Tibial nerve (tissue), 4 donors: Measurements from ENCODE around the gene CNGB1. TPM values are rescaled to one million over a fixed set of nuclear protein-coding genes. Genes with fewer than 3 reads are reported as not detected.

ENCODE experiments used
- DNase-seq, 2 donors: peaks; one replicate each; pipeline ENCODE4 v3.0.0-alpha.2; 2019; ENCODE audit warnings: low spot score in 2 of 2
- H3K27ac ChIP-seq, 4 donors: fragments of 200-600 bp; sonication (generic) in 3 of 4; one replicate each; pipeline ENCODE4 v1.5.1; 2017 to 2019; ENCODE audit warnings: mild to moderate bottlenecking in 1 of 4
- H3K27me3 ChIP-seq, 2 donors: fragments of 200-600 bp; sonication (generic) in 1 of 2; one replicate each; pipeline versions ENCODE4 v1.5.1 to v1.6.0; 2017 to 2019
- H3K36me3 ChIP-seq, 3 donors: fragments of 200-600 bp; sonication (generic); one replicate each; pipeline ENCODE4 v1.5.1; 2018 to 2019
- H3K4me1 ChIP-seq, 4 donors: fragments of 200-600 bp; sonication (generic) in 3 of 4; one replicate each; pipeline ENCODE4 v1.5.1; 2017 to 2019
- H3K4me3 ChIP-seq, 4 donors: fragments of 200-600 bp; sonication (generic) in 3 of 4; one replicate each; pipeline ENCODE4 v1.5.1; 2017 to 2019; ENCODE audit warnings: mild to moderate bottlenecking in 1 of 4, moderate library complexity in 1 of 4
- H3K9me3 ChIP-seq, 4 donors: fragments of 200-600 bp; sonication (generic) in 3 of 4; one replicate each; pipeline ENCODE4 v1.5.1; 2017 to 2019
- CTCF ChIP-seq, 5 experiments: fragments of 200-600 bp in 3 of 5; fragments of 450-650 bp in 2 of 5; sonication (generic) in 3 of 5; IDR thresholded peaks; one replicate each; pipeline ENCODE4 v1.5.1; 2016 to 2019; ENCODE audit warnings: antibody characterized with exemption in 5 of 5, mild to moderate bottlenecking in 3 of 5, moderate library complexity in 2 of 5
- EP300 ChIP-seq, 2 donors: sonication (generic); formaldehyde crosslinking; IDR thresholded peaks; one replicate each; pipeline ENCODE4 v1.6.1; 2017; ENCODE audit warnings: antibody characterized with exemption in 2 of 2, mild to moderate bottlenecking in 1 of 2
- POLR2A ChIP-seq, 2 donors: fragments of 450-650 bp; IDR thresholded peaks; one replicate each; pipeline ENCODE4 v1.6.1; 2017; ENCODE audit warnings: antibody characterized with exemption in 2 of 2, mild to moderate bottlenecking in 2 of 2, moderate library complexity in 2 of 2
- WGBS, 2 donors: methylation state at CpG; one replicate each; pipeline ENCODE4 v1.1.5; 2018; 5-methylcytosine and 5-hydroxymethylcytosine counted together
- total RNA-seq, 4 donors: library from RNA; depleted of rRNA; stranded (reverse); fragments of >200 nt; gene quantifications; one replicate each; pipeline ENCODE4 v1.1.0, GENCODE V29; 2016

CNGB1 gene
- total RNA-seq, 4 donors from 2014 or later: not detected

GRCh38 chr16:57914244-57915173 lies 56.4 kb downstream of the CNGB1 start:
- WGBS, 2 donors: 74 to 77% methylated on average over 9 of the region's 9 CpGs
- no peak for TF ChIP-seq CTCF (IDR thresholded peaks at IDR 0.05)
- Histone ChIP-seq H3K4me3 (no peak overlapping the region), H3K27ac (no peak overlapping the region), H3K36me3 (no peaks in the 10 kb centered on the region), H3K4me1 (no peaks in the 10 kb centered on the region), H3K9me3 (peaks cover 0 to 6% (median 0%) of the 10 kb centered on the region in 4 donors), H3K27me3 (no peaks in the 10 kb centered on the region)
- no peak for DNase-seq

GRCh38 chr16:57912529-57913260 lies 58.2 kb downstream of the CNGB1 start:
- Histone ChIP-seq H3K4me1 (no peaks in the 10 kb centered on the region), H3K9me3 (no peaks in the 10 kb centered on the region), H3K27me3 (no peaks in the 10 kb centered on the region), H3K36me3 (no peaks in the 10 kb centered on the region), H3K4me3 (no peak overlapping the region), H3K27ac (no peak overlapping the region)
- 71 to 72% methylated on average over 16 of the region's 16 CpGs for WGBS, 2 donors
- TF ChIP-seq POLR2A (IDR thresholded peaks at IDR 0.05) (no peak), CTCF (IDR thresholded peaks at IDR 0.05) (no peak), EP300 (IDR thresholded peaks at IDR 0.05) (no peak)
- DNase-seq: no peak

GRCh38 chr16:57911743-57912142 lies 59.2 kb downstream of the CNGB1 start:
- 84 to 87% methylated on average over 9 of the region's 9 CpGs for WGBS, 2 donors
- TF ChIP-seq POLR2A (IDR thresholded peaks at IDR 0.05): no peak
- no peak for TF ChIP-seq CTCF (IDR thresholded peaks at IDR 0.05)
- no peak for TF ChIP-seq EP300 (IDR thresholded peaks at IDR 0.05)

GRCh38 chr16:57910696-57911095 lies 60.2 kb downstream of the CNGB1 start:
- Histone ChIP-seq H3K36me3 (no peaks in the 10 kb centered on the region), H3K27ac (no peak overlapping the region), H3K4me3 (no peak overlapping the region), H3K9me3 (no peaks in the 10 kb centered on the region), H3K4me1 (peaks cover 0 to 11% (median 0%) of the 10 kb centered on the region in 4 donors), H3K27me3 (no peaks in the 10 kb centered on the region)
- no peak for TF ChIP-seq EP300 (IDR thresholded peaks at IDR 0.05)
- TF ChIP-seq CTCF (IDR thresholded peaks at IDR 0.05): no peak
- no peak for TF ChIP-seq POLR2A (IDR thresholded peaks at IDR 0.05)
- DNase-seq: no peak
- 90% methylated on average over 6 of the region's 6 CpGs for WGBS, 2 donors

More at GRCh38 chr16:57911743-57912142, 59.2 kb downstream of the CNGB1 start:
- Histone ChIP-seq H3K27me3 (no peaks in the 10 kb centered on the region), H3K4me1 (peaks cover 0 to 4% (median 0%) of the 10 kb centered on the region in 4 donors), H3K4me3 (no peak overlapping the region), H3K27ac (no peak overlapping the region), H3K36me3 (no peaks in the 10 kb centered on the region), H3K9me3 (no peaks in the 10 kb centered on the region)
- no peak for DNase-seq
